Heart left ventricle (tissue), 13 donors: ENCODE measurements around the gene HAO1.

Source experiments
- CTCF ChIP-seq, 12 donors: fragments of 200-600 bp; sonication (generic) in 4 of 12; IDR thresholded peaks; one replicate each; pipeline versions ENCODE4 v1.5.0 to v1.8.0; 2018 to 2022; ENCODE audit warnings: antibody characterized with exemption in 12 of 12, mild to moderate bottlenecking in 5 of 12
- POLR2A ChIP-seq, 2 donors: fragments of 450-650 bp; IDR thresholded peaks; one replicate each; pipeline ENCODE4 v1.6.1; 2017; ENCODE audit warnings: antibody characterized with exemption in 2 of 2, mild to moderate bottlenecking in 2 of 2, moderate library complexity in 2 of 2
- donor health status: ischemic (EF 13 %, LVEDD 7.1; RV severe dilation, severe dysfunction).
- donor health status: DM: no; HTN: yes; CAD: no.
- donor health status: DM: no; HTN: no; CAD: no.
- donor health status: ischemic (EF 25% LVEDD 6.9; RV normal size, moderate dysfunction).
- donor health status: ischemic (EF 25% LVEDD 5.7; RV mildly dilated, moderate dysfunction).
- donor health status: ischemic (EF 35%, LVEDD 5.7; RV mildly dilated, moderate dysfunction).
- donor health status: nonischemic (EF 11% LVEDD 7.7; RV severe dilation, severe dysfunction).
- donor health status: DM: yes; HTN: yes; CAD: no.
- donor health status: PGD.
- donor health status: ischemic (EF 29% LVEDD 5.4; RV normal size, mild dysfunction).
- donor health status: nonischemic (EF 23%, LVEDD 6.1; RV moderate dilation, normal function).

GRCh38 chr20:7940341-7940740 is at the start of gene HAO1:
- TF ChIP-seq CTCF (IDR thresholded peaks at IDR 0.05) (no peak), POLR2A (IDR thresholded peaks at IDR 0.05) (no peak)
